ENCODE measurements around the gene ANTXR1. TPM values are rescaled to one million over a fixed set of nuclear protein-coding genes. Genes with fewer than 3 reads are reported as not detected.

ANTXR1 gene
- total RNA-seq, 4 donors from 2014 or later, result 63.0 to 134 (median 113) TPM

DNA sequence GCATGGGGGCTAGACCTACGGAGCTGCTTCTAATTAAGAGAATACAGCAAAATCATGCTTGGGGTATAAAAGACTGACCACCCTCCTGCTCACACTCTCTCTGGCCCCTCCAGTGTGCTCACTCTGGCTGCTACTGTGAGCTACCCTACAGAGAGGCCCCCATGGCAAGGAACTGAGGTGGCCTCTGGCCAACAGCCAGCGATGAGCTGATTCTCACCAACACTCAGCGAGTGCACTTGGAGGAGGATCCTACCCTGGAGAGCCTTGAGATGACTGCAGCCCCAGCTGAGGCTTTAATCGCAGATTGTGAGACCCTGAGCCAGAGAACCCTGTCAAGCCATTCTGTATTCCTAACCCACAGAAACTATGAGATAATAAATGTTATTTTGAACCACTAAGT lies 285.9 kb downstream of the ANTXR1 start:
- Histone ChIP-seq H3K4me3 (no peak overlapping the region), H3K4me1 (no peaks in the 10 kb centered on the region), H3K27ac (no peak overlapping the region), H3K36me3 (no peaks in the 10 kb centered on the region), H3K27me3 (no peaks in the 10 kb centered on the region), H3K9me3 (no peaks in the 10 kb centered on the region)
- TF ChIP-seq, protein P1, sequence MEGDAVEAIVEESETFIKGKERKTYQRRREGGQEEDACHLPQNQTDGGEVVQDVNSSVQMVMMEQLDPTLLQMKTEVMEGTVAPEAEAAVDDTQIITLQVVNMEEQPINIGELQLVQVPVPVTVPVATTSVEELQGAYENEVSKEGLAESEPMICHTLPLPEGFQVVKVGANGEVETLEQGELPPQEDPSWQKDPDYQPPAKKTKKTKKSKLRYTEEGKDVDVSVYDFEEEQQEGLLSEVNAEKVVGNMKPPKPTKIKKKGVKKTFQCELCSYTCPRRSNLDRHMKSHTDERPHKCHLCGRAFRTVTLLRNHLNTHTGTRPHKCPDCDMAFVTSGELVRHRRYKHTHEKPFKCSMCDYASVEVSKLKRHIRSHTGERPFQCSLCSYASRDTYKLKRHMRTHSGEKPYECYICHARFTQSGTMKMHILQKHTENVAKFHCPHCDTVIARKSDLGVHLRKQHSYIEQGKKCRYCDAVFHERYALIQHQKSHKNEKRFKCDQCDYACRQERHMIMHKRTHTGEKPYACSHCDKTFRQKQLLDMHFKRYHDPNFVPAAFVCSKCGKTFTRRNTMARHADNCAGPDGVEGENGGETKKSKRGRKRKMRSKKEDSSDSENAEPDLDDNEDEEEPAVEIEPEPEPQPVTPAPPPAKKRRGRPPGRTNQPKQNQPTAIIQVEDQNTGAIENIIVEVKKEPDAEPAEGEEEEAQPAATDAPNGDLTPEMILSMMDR (IDR thresholded peaks at IDR 0.05), result no peak
- no peak for TF ChIP-seq POLR2A (IDR thresholded peaks at IDR 0.05)
- intact Hi-C loops (cut with DNase I; ENCODE audit: low total_unique reads), result no loop called here
- peak; percentile 26 to 46 for DNase-seq

Small RNA genes lying within 50 kb of the gene (microRNA-seq; reads per million reads assigned to microRNA genes)
- gene MIR3126 (ENCODE audit: borderline microRNAs expressed, borderline replicate concordance), result 2.0 reads per million

Small RNA genes lying within 50 kb of the gene (small RNA-seq; reads per million reads assigned to genes)
- not detected for gene MIR3126
- gene RNA5SP96, result not detected
- not detected for gene RNU6-1216P

Other genes with a start within 250 kb of the ANTXR1 start
- gene BMP10, start 141.8 kb upstream of the ANTXR1 start, total RNA-seq, result not detected
- not detected for gene GKN2, start 60.3 kb upstream of the ANTXR1 start, total RNA-seq
- not detected for gene GKN1, start 38.5 kb upstream of the ANTXR1 start, total RNA-seq

All from uterus (tissue), 4 donors.